Mucosa of gallbladder (tissue), 1 donor: ENCODE results near the gene CLIP3. TPM values are rescaled to one million over a fixed set of nuclear protein-coding genes. Genes with fewer than 3 reads are reported as not detected.
"Not testable (repeated sequence)": the region's sequence is repeated elsewhere in the genome, so short reads cannot be mapped to it uniquely, and the experiment has no call there.

ENCODE experiments used
- DNase-seq: peaks from one replicate; pipeline ENCODE4 v3.0.0-alpha.2; 2020; ENCODE audit warnings: low spot score
- total RNA-seq: library from RNA; stranded (reverse); gene quantifications from one replicate; pipeline ENCODE4 v1.2.1, GENCODE V29; 2021
- donor health status: DM: no; HTN: no; CAD: no.

The CLIP3 gene
- total RNA-seq, 1 donor from 2014 or later: 74.0 TPM

GRCh38 chr19:35980997-35981396 lies 51.7 kb downstream of the CLIP3 start:
- not testable (repeated sequence) for DNase-seq

- DNase-seq: no peak
These were observed 53.8 kb downstream of the CLIP3 start for GRCh38 chr19:35978832-35979365.

- DNase-seq: no peak
These were observed 54.4 kb downstream of the CLIP3 start for GRCh38 chr19:35978271-35978670.

GRCh38 chr19:35977446-35978222 lies 55.0 kb downstream of the CLIP3 start:
- no peak for DNase-seq

GRCh38 chr19:35975608-35976214 lies 57.0 kb downstream of the CLIP3 start:
- no peak for DNase-seq

GRCh38 chr19:35973487-35973886 lies 59.2 kb downstream of the CLIP3 start:
- no peak for DNase-seq

- no peak for DNase-seq
These were observed 65.9 kb downstream of the CLIP3 start for GRCh38 chr19:35966771-35967170.

Other genes with a start within 250 kb of the CLIP3 start
- 0.46 TPM for gene PRODH2, start 220.0 kb downstream of the CLIP3 start, total RNA-seq
- gene NPHS1, start 180.4 kb downstream of the CLIP3 start, total RNA-seq: 0.06 TPM
- gene KIRREL2, start 176.0 kb downstream of the CLIP3 start, total RNA-seq: 0.12 TPM
- 85.6 TPM for gene APLP1, start 164.3 kb downstream of the CLIP3 start, total RNA-seq
- gene NFKBID, start 132.3 kb downstream of the CLIP3 start, total RNA-seq: 34.5 TPM
- gene HCST, start 130.3 kb downstream of the CLIP3 start, total RNA-seq: 14.4 TPM
- gene TYROBP, start 124.6 kb downstream of the CLIP3 start, total RNA-seq: 94.6 TPM
- 23.7 TPM for gene LRFN3, start 96.5 kb downstream of the CLIP3 start, total RNA-seq
- 20.0 TPM for gene SDHAF1, start 37.7 kb downstream of the CLIP3 start, total RNA-seq
- 17.4 TPM for gene SYNE4, start 24.1 kb downstream of the CLIP3 start, total RNA-seq
- gene ALKBH6, start 18.7 kb downstream of the CLIP3 start, total RNA-seq: 34.9 TPM
- 12.9 TPM for gene THAP8, start 21.4 kb upstream of the CLIP3 start, total RNA-seq
- 1.3 TPM for gene WDR62, start 22.0 kb upstream of the CLIP3 start, total RNA-seq
- not detected for gene OVOL3, start 78.3 kb upstream of the CLIP3 start, total RNA-seq
- gene POLR2I, start 82.0 kb upstream of the CLIP3 start, total RNA-seq: 74.5 TPM
- 132 TPM for gene TBCB, start 82.6 kb upstream of the CLIP3 start, total RNA-seq
- 584 TPM for gene CAPNS1, start 107.2 kb upstream of the CLIP3 start, total RNA-seq
- gene COX7A1, start 119.6 kb upstream of the CLIP3 start, total RNA-seq: 55.7 TPM
- gene ZNF565, start 181.8 kb upstream of the CLIP3 start, total RNA-seq: 5.3 TPM
- gene ZNF146, start 182.2 kb upstream of the CLIP3 start, total RNA-seq: 40.2 TPM